Heart left ventricle (tissue), 16 donors: ENCODE measurements around the gene SWSAP1. TPM values are rescaled to one million over a fixed set of nuclear protein-coding genes. Genes with fewer than 3 reads are reported as not detected.

Experiments
- ATAC-seq, 4 donors: fragments of 200-7000 bp; cut with Tn5 transposase; one replicate each; pipeline ENCODE4 v1.9.1; 2020 to 2022; ENCODE audit warnings: moderate library complexity in 4 of 4, mild to moderate bottlenecking in 3 of 4, moderate number of reproducible peaks in 1 of 4
- DNase-seq, 5 donors: peaks; one replicate each; pipeline ENCODE4 v3.0.0-alpha.2; 2020
- H3K27ac ChIP-seq, 12 donors: fragments of 200-600 bp; sonication (generic) in 4 of 12; one replicate each; pipeline versions ENCODE4 v1.5.0 to v1.8.0; 2016 to 2022; ENCODE audit warnings: mild to moderate bottlenecking in 2 of 12
- H3K27me3 ChIP-seq, 9 donors: fragments of 200-600 bp; sonication (generic) in 2 of 9; one replicate each; pipeline versions ENCODE4 v1.5.1 to v1.8.0; 2016 to 2022; ENCODE audit warnings: mild to moderate bottlenecking in 3 of 9
- H3K36me3 ChIP-seq, 9 donors: fragments of 200-600 bp; sonication (generic) in 2 of 9; one replicate each; pipeline versions ENCODE4 v1.5.0 to v1.8.0; 2018 to 2022; ENCODE audit warnings: mild to moderate bottlenecking in 2 of 9
- H3K4me1 ChIP-seq, 12 donors: fragments of 200-600 bp; sonication (generic) in 4 of 12; one replicate each; pipeline versions ENCODE4 v1.5.0 to v1.8.0; 2016 to 2022; ENCODE audit warnings: mild to moderate bottlenecking in 3 of 12
- H3K4me3 ChIP-seq, 12 donors: fragments of 200-600 bp; sonication (generic) in 4 of 12; one replicate each; pipeline versions ENCODE4 v1.5.0 to v1.8.0; 2017 to 2022; ENCODE audit warnings: mild to moderate bottlenecking in 9 of 12, moderate library complexity in 4 of 12
- H3K9me3 ChIP-seq, 12 donors: fragments of 200-600 bp; sonication (generic) in 4 of 12; one replicate each; pipeline versions ENCODE4 v1.5.0 to v1.8.0; 2016 to 2022; ENCODE audit warnings: mild to moderate bottlenecking in 1 of 12
- CTCF ChIP-seq, 12 donors: fragments of 200-600 bp; sonication (generic) in 4 of 12; IDR thresholded peaks; one replicate each; pipeline versions ENCODE4 v1.5.0 to v1.8.0; 2018 to 2022; ENCODE audit warnings: antibody characterized with exemption in 12 of 12, mild to moderate bottlenecking in 5 of 12
- POLR2A ChIP-seq, 2 donors: fragments of 450-650 bp; IDR thresholded peaks; one replicate each; pipeline ENCODE4 v1.6.1; 2017; ENCODE audit warnings: antibody characterized with exemption in 2 of 2, mild to moderate bottlenecking in 2 of 2, moderate library complexity in 2 of 2
- WGBS, 4 donors: extraction: QIAGEN DNeasy Blood & Tissue Kit in 2 of 4; methylation state at CpG; one replicate each; pipeline versions ENCODE4 v1.1.5 to v1.1.7; 2013 to 2018; 5-methylcytosine and 5-hydroxymethylcytosine counted together
- intact Hi-C, 10 donors: fragments of 100-400 bp; cut with DNase I; formaldehyde crosslinking; loops; one replicate each; pipeline versions ENCODE4 v1.11.1 to v1.14.2; 2022
- polyA plus RNA-seq, 2 donors: library from polyadenylated mRNA; stranded (reverse); fragments of 200-250 nt; gene quantifications; one replicate each; pipeline ENCODE4 v1.2.3, GENCODE V29; 2013
- total RNA-seq, 9 donors: library from RNA; depleted of rRNA in 2 of 9; stranded (reverse); fragments of >200 nt in 2 of 9; fragmentation: NEBNext Ultra II Directional in 3 of 9; extraction: Animal tissue kit (Norgen Biotek cat#: 25700) in 3 of 9; gene quantifications; one replicate each; pipeline versions ENCODE4 v1.1.0 to v1.2.4, GENCODE V29; 2016 to 2023
- donor health status: ischemic (EF 13 %, LVEDD 7.1; RV severe dilation, severe dysfunction).
- donor health status: healthy with polysubstance abuse.
- donor health status: DM: no; HTN: yes; CAD: no.
- donor health status: DM: no; HTN: no; CAD: no.
- donor health status: ischemic (EF 25% LVEDD 6.9; RV normal size, moderate dysfunction).
- donor health status: ischemic (EF 25% LVEDD 5.7; RV mildly dilated, moderate dysfunction).
- donor health status: healthy.
- donor health status: DM: yes; HTN: yes; CAD: no.
- donor health status: ischemic (EF 35%, LVEDD 5.7; RV mildly dilated, moderate dysfunction).
- donor health status: nonischemic (EF 11% LVEDD 7.7; RV severe dilation, severe dysfunction).
- donor health status: DM: yes; HTN: yes; CAD: no.
- donor health status: PGD.
- donor health status: ischemic (EF 29% LVEDD 5.4; RV normal size, mild dysfunction).
- donor health status: nonischemic (EF 23%, LVEDD 6.1; RV moderate dilation, normal function).

Gene SWSAP1
- total and polyA plus RNA-seq, 11 donors = 0.67 to 2.1 (median 1.6) TPM

GRCh38 chr19:11384778-11385129 lies 10.3 kb downstream of the SWSAP1 start:
- ATAC-seq (no peak), DNase-seq (no peak)
- WGBS, 4 donors = 83 to 87% (median 86%) methylated on average over 5 of the region's 5 CpGs
- H3K9me3 ChIP-seq = no peaks in the 10 kb centered on the region
- H3K4me3 ChIP-seq = no peak overlapping the region
- no peak for TF ChIP-seq CTCF (IDR thresholded peaks at IDR 0.05)
- no peak for TF ChIP-seq POLR2A (IDR thresholded peaks at IDR 0.05)
- no peak overlapping the region for H3K27ac ChIP-seq
- intact Hi-C loops = loop anchor here in 6 of 10 donors (5.0 to 10.0 kb wide), 11 partner anchors 33 to 203 kb away; partner anchors contain the start of genes ELAVL3 (in 2 of the 6), ODAD3 (in 2 of the 6), PRKCSH (in 2 of the 6) and CCDC159 (in 1 of the 6)
- H3K4me1 ChIP-seq = peaks cover 0 to 52% (median 29%) of the 10 kb centered on the region in 12 donors
- H3K36me3 ChIP-seq = no peaks in the 10 kb centered on the region
- H3K27me3 ChIP-seq = peaks cover 0 to 16% (median 3%) of the 10 kb centered on the region in 9 donors

GRCh38 chr19:11387162-11388034 lies 12.9 kb downstream of the SWSAP1 start:
- TF ChIP-seq POLR2A (IDR thresholded peaks at IDR 0.05) (no peak), CTCF (IDR thresholded peaks at IDR 0.05) (no peak)
- Histone ChIP-seq H3K9me3 (peaks cover 0 to 9% (median 2%) of the 10 kb centered on the region in 12 donors), H3K36me3 (no peaks in the 10 kb centered on the region), H3K4me1 (peaks cover 0 to 30% (median 17%) of the 10 kb centered on the region in 12 donors), H3K27ac (no peak overlapping the region), H3K4me3 (no peak overlapping the region), H3K27me3 (peaks cover 0 to 13% (median 3%) of the 10 kb centered on the region in 9 donors)
- 75 to 81% (median 77%) methylated on average over 19 of the region's 19 CpGs for WGBS, 4 donors
- ATAC-seq (no peak), DNase-seq (no peak)
- intact Hi-C loops = loop anchor here in 2 of 10 donors (10.0 kb wide), 3 partner anchors 47 to 97 kb away; partner anchors contain the start of genes ELAVL3 (in 1 of the 2), ODAD3 (in 1 of the 2) and PRKCSH (in 1 of the 2)

GRCh38 chr19:11390359-11390758 lies 15.9 kb downstream of the SWSAP1 start:
- Histone ChIP-seq H3K36me3 (no peaks in the 10 kb centered on the region), H3K4me1 (peaks cover 0 to 10% (median 0%) of the 10 kb centered on the region in 12 donors), H3K27me3 (no peaks in the 10 kb centered on the region), H3K4me3 (no peak overlapping the region), H3K27ac (no peak overlapping the region), H3K9me3 (peaks cover 0 to 9% (median 2%) of the 10 kb centered on the region in 12 donors)
- 94 to 95% (median 94%) methylated on average over 2 of the region's 2 CpGs for WGBS, 4 donors
- intact Hi-C loops = no loop called here
- TF ChIP-seq POLR2A (IDR thresholded peaks at IDR 0.05) (no peak), CTCF (IDR thresholded peaks at IDR 0.05) (no peak)
- ATAC-seq (no peak), DNase-seq (no peak)

- 77 to 87% (median 79%) methylated on average over 4 of the region's 4 CpGs for WGBS, 4 donors
- DNase-seq = no peak
- H3K4me3 ChIP-seq = no peak overlapping the region
- H3K27me3 ChIP-seq = no peaks in the 10 kb centered on the region
- peaks cover 0 to 10% (median 0%) of the 10 kb centered on the region in 12 donors for H3K4me1 ChIP-seq
- no peak for ATAC-seq
- intact Hi-C loops = no loop called here
- H3K36me3 ChIP-seq = no peaks in the 10 kb centered on the region
- peaks cover 0 to 9% (median 2%) of the 10 kb centered on the region in 12 donors for H3K9me3 ChIP-seq
- no peak overlapping the region for H3K27ac ChIP-seq
- TF ChIP-seq CTCF (IDR thresholded peaks at IDR 0.05) (no peak), POLR2A (IDR thresholded peaks at IDR 0.05) (no peak)
Observed at GRCh38 chr19:11390933-11391680, 16.6 kb downstream of the SWSAP1 start.
